HG03280 (cell line): ENCODE results near the gene SELL.
"Not testable (repeated sequence)": the region's sequence is repeated elsewhere in the genome, so short reads cannot be mapped to it uniquely, and the experiment has no call there.

Source experiments
- ATAC-seq: cut with Tn5 transposase; IDR thresholded peaks from one replicate; pipeline ENCODE4 v1.9.1; 2021; ENCODE audit warnings: mild to moderate bottlenecking, moderate library complexity; ENCODE audit not compliant: unreplicated experiment

Gene SELL

DNA sequence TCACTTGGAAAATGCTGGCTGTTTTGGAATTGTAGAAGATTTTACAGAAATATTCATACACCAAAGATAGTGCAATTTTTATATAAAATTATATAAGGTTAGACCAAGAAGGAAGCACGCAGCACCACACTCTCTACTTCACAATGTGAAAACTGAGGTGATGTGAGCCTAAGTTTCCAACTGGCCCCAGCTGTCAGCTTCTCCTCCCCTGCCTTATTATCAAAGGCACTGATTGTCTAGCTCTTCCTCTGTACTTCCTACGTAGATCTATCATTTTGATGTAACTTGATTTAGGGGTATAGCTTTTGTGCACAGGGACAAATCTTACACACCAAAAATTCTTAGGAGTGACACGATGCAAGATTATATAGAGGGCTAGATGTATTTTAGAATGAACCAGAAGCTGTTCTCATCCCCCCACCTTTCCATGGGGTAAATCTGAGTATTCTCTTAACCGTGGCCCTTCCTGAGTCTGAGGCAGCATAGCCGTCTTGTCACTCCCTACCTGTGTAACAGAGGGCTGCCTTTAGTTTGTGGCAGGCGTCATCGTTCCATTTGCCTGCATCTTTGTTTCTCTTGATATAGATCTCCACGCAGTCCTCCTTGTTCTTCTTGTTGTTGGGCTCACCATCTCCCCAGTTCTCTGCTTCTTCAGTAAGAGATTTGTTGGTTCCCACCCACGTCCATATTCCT, 3.4 kb downstream of the SELL start:
- no peak for ATAC-seq

DNA sequence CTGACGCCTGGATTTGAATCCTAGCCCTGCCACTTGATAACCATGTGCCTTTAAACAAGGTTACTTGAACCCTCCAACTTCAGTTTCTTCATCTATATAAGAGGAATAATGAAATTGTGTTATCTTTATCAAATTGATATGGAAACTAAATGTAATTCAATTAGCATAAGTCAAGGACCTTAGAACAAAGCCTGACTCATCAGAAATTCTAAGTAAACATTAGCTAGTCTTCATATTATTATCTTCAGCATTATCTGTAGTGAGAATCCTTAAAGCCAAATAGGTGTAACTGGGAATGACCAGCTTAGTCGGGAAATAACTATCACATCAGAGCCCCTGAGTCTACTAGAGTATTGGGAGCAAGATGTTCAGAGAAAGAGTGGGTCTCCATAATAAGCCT, 6.6 kb downstream of the SELL start:
- no peak for ATAC-seq

DNA sequence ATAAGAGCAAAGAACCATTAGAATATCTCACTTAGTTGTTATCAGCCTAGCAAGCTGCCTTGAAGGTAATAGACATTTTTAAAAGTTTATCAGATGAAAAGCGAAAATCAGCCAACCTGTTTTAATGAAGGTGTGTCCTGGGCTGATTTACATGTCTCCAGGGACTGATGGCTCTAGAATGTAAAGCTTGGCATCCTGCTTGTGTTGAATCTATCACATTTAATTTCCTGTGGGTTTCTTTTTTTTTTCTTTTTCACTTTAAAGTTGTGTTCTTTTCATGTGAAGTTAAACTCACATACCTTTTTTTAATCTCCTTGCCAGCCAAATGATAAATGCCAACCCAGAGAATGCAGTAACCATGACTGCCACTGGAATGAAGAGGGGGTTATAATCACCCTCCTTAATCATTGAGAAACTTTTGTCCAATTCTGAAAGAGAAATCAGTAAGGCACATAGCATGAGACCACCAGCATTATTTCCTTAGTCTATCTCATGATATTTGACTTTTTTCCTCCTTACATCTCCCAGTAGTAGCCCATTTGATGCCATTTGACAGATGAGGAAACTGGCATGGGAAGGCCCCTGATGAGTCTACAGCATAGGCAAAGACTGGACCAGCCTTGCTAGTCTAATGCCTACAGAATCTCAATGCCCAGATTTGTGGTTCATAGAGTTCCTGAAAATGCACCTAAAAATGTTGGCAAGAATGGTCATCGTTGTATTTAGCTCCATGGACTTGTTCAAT, 10.0 kb downstream of the SELL start:
- ATAC-seq = no peak

DNA sequence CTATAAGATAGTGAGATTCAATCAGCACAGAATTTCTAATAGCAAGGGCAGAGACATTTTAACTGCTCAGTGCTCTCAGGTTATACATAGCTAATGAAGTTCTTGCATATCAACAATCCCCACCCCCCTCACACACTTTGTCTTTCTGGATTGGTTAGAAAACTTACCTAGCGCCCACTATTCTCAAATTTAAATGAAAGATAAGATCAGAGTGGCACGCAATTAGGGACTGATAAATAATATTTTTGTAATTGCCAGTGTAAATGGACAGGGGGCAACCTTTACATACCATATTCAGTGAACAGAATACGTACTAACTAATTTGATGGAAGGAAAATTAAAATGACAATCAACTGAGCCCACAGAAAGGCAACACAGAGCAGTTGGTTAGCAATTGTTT, 11.7 kb downstream of the SELL start:
- ATAC-seq = no peak

DNA sequence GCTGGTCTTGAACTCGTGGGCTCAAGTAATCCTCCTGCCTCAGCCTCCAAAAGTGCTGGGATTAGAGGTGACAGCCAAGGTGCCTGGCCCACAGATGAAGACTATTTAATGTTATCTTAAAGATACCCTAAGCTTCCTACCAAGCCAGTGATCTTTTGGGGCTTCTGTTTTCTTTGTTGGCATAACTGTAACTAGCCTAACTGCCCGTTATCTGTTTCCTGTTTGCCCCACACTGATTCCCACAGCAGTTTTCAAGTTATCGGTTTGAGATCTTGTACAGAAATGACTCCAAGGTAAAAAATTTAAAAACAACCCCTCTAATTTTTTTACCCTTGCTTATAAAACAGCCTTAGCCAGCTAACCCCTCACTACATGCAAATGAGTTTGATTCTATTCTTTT, 12.4 kb downstream of the SELL start:
- ATAC-seq = no peak

DNA sequence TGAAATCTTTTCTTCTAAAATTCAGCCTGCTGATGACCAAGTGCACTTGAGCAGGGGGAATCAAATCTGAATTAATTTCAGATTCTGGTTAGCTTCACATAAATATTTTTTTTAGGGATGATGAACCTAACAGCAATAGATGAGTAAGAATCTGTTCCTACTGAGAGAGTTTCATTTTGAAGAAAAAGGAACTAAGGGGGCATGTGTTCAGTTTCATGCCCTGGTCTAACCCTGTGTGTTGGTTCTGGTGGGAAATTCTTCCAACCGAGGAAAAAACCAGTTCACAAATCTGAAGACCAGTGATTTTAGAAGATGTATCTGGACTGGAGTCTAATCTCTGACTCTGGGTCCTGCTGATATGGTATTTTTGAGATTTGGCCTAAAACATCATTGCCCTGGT, 13.7 kb downstream of the SELL start:
- no peak for ATAC-seq

DNA sequence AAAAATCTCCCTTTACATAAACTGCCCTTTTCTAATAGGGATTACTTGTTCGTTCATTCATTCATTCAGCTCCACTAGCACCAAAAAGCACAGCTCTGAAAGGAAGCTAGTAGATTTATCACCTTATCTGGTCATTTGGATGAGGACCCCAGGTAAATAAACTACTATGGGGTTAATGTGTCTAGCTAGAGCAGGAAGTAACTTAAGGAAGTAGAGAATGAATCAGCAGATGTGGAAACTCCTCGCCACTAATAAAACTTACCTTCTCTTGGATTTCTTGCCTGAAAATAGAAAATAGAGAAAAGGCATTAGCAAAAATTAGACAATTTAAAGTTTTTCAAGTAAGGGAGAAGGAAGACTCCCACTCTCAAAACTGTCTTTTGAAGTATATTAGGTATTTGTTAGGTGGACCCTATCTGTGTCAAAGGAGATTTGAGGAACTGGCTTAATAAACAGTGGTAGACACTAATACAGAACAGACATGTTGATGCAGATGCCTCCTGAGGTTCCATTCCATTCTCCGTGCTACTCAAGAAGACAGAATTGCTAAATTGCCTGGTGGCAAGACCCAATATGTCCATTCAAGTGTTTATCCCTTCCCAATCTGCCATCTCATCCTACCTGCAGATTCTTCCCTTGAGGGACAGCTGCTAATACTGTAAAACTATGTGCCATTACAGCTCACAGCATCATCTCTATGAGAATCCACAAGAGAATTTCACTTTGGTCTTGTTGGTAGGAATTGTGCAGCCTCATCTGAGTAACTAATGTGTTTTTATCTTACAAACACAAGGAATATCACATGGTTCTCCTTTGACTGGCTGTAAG, 14.9 kb downstream of the SELL start:
- ATAC-seq = no peak

DNA sequence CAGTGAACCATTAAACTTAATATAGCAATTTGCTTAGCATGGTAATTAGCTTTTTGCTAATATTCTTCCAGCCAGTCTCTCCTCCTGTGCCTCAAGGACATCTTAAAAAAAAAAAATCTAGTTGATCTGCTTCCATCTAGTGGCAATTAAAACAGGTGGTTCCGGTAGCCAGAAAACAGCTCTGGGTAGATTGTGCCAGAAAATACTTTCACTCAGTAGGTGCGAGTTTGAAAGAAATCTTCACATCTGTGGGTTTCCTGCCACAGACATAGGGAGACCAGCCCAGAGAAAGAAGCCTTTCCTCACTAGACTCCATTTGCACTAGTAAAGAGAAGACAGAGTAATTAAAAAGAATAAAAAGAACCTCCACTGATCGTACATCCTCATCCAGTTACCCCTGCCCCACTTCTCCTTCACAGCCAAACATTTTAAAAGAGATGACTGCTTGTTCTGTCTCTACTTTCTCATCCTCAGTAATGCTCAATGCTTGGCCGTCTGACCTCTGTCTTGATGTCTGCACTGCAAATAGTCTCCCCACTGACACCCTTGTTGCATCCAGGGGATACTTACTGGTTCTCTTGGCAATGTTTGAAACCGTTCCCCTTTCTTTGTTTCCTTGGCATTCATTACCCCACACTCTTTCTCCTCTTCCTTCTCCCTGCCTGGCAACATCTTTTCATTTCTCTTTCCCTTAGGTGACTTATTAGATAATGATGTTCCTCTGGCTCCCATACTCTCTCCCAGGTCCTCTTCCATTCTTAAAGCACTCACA, 16.9 kb downstream of the SELL start:
- no peak for ATAC-seq

DNA sequence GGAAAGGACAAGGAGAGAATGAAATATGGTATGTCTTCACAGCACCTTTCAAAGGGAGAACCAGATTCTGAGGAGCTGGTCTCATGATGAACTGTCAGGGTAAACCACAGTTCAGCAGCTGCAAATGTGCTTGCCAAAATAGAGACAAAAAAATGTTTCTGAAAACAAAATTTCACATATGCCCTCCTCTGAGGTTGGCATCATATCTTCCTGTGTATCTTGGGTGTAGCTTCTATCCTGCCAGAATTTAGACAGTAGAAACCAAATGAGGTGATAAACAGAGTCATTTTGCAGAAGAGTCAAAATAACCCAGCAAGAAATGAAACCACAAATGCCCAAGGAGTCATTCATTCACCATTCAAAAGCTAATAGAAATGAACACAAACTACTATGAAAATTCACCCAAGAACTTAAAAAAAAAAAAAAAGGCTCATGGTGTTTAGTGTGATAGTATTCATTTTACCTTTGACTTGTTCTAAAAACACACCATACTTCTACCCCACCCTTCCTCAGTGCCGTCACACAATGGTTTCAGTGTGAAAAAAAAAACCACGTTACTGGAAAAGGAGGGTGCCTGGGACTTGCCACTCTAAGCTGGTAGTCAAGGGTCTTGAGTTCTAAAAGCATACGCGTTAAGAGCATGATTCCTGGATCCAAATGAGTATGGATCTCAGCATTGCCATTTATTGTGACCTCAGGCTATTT, 18.5 kb downstream of the SELL start:
- ATAC-seq = peak; percentile 33

DNA sequence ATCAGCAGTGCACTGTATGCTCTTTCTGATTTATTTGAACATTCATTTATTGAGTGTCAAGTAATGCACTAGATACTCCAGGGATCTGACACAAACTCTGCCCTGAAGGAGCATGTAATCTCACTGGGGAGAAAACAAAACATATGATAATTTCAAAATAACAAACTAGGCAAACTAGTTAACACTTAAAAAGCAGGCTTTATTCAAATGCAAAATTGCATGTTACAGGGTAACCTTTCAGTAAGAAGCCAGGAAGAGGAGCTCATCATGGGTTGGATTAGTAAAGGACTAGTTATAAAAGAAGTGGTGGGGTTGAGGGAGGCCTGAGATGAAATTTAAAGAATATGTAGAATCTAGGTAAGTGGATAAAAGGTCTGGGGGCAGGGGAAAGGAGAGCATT, 20.9 kb downstream of the SELL start:
- no peak for ATAC-seq

DNA sequence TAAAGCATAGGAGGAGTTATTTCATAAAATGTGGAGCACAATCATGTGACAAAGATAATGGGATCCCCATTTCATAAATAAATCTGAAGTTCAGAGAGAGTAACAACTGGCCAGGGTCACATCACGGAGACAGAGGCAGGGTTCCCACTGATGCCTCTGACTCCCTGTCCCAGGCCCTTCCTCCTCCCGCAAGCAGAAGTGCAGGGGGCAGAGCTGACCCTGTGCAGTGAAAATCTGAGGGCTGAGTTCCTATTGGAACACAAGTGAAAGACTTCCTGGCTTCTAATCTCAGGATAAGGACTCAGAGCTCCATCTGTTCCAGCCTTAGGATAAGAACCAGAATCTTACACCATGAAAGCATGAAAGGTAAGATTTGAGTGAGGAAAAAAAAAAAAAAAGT, 22.0 kb downstream of the SELL start:
- ATAC-seq = no peak

DNA sequence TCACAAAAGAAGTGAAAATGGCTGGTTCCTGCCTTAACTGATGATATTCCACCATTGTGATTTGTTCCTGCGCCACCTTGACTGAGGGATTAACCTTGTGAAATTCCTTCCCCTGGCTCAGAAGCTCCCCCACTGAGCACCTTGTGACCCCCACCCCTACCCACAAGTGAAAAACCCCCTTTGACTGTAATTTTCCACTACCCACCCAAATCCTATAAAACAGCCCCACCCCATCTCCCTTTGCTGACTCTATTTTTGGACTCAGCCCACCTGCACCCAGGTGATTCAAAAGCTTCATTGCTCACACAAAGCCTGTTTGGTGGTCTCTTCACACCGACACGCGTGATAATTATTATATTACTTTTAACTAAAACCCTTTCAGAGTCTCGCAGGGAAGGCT, 23.0 kb downstream of the SELL start:
- ATAC-seq = not testable (repeated sequence)

DNA sequence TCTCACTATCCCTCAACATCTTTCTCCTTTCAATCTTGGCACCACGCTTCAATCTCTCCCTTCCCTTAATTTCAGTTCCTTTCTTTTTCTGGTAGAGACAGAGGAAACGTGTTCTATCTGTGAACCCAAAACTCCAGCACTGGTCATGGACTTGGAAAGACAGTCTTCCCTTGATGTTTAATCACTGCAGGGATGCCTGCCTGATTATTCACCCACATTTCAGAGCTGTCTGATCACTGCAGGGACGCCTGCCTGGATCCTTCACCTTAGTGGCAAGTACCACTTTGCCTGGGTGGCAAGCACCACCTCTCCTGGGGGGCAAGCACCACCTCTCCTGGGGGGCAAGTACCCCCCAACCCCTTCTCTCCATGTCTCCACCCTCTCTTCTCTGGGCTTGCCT, 27.8 kb downstream of the SELL start:
- no peak for ATAC-seq

DNA sequence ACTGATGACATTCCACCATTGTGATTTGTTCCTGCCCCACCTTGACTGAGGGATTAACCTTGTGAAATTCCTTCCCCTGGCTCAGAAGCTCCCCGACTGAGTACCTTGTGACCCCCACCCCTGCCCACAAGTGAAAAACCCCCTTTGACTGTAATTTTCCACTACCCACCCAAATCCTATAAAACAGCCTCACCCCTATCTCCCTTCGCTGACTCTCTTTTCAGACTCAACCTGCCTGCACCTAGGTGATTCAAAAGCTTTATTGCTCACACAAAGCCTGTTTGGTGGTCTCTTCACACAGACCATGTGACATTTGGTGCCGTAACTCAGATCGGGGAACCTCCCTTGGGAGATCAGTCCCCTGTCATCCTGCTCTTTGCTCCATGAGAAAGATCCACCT, 28.3 kb downstream of the SELL start:
- not testable (repeated sequence) for ATAC-seq

DNA sequence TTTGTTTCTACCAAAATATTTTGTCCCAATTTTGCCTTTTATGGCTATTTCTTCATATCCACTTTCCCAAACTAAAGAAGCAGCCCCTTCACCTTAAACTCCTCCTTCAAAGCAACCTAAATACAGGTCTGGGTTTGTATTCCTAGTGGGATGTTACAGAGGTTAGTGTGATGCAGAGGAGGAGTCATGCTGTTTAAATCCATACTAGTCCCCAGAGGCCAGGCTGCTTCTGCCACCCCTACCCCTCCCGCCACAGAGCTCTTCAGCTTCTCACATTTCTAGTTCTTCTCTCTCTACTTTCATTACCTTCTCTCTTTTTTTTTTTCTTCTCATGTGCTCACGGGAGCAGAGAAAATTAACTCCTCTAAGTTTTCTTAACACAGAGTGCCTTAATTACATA, 29.3 kb downstream of the SELL start:
- no peak for ATAC-seq

DNA sequence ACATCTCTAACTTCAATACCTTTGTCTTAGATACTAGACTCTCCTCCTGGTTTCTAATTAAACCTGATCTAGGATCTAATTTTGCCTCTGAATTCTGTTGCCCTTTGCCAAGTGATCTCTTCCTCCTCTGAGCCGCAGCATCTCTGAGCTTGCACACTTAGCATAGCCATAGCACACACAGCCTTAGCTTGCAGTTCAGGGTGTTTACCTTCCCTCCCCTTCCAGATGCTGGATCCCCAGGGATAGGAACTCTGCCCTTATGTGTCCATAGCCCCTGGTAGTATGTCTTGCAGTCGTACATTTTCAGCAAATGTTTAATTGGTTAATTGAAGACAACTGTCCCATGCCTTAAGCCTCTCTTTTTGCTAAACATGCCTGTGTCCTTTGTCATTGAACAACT, 30.3 kb downstream of the SELL start:
- no peak for ATAC-seq

DNA sequence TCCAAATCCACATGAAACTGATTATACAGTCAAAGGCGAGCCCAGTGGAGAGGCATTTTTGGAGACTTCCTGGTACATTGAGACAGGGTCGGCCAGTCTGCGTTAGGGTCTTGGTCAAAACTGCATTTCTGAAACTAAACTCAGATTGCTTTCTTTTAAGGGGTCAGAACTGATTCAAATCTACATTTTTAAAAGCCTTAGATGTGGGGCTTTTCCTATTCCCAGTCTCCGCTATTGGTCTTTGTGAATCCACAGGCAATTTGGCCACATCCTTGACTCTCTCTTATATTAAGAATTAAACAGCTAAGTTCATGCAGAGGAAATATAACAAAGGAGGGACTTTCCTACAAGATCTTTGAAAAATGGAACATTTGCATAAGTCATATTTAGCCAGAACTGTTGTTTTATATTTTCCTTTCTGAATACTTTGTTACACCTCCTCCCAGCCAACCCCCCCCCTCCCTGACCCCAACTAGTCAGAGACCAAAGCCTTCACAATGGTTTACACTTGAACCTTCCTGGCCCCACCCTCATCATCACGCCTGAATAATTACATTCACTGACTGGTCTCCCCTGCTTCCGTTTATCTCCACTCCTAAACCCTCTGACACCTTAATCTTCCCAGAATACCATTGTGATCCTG, 30.9 kb downstream of the SELL start:
- no peak for ATAC-seq

DNA sequence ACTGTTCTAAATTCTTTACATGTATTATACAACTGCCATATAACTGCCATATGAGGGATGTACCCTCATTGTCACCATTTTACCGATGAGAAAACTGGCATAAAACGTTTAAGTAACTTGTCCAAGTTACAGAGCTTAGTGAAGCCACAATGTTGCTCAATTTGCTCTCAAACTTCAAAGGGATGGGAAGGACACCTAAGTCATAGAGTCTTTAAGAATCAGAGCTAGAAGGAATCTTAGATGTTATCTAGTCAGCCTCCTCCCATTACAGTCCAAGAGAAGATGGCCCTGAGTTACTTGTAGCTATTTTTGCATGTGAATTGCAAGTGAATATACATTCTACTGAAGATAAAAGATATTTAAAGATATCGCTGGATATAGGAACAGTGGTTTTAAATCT, 31.7 kb downstream of the SELL start:
- no peak for ATAC-seq

DNA sequence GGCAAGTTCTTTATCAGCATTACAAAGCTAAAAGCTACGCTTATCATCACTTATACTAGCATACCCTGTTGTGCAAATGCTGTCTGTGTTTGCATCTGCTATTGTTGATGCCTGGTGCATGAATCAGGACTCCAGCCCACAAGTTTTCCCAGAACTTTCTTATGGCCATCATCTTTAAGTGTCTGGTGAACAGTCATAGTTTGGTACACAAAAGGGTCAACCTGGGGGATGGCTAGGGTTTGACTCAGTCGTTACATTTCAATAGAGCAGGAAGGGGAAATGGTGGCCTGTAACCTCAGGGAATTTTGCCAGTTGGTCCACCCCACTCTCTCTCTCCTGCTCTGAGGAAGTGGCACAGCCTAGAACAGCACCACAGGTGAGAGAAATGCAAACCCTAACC, 35.4 kb downstream of the SELL start:
- no peak for ATAC-seq

DNA sequence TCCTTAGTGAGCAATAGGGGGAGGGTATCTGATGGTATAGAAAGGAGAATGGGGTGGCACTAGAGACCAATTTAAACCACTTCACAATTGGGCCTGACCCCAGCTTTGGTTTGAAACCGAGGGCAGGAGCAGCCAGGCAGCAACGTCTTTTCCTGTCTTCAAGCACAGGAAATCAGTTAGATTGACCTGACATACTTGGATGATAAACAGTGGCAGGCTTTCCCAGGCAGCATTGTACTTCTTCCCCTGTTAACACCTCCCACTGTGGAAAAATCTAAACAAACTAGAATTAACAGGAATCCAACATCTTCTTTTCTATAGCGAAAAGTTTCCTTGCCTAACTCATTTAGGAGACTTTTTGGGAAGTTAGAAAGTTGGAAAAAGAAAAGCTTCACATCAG, 40.6 kb downstream of the SELL start:
- ATAC-seq = no peak
